Measurements from ENCODE around the gene DSE.

The DSE gene

GRCh38 chr6:116400328-116400727 lies 29.6 kb downstream of the DSE start:
- H3K9me3 ChIP-seq: no peaks in the 10 kb centered on the region
- peaks cover 5% of the 10 kb centered on the region for H3K36me3 ChIP-seq
- H3K4me3 ChIP-seq (ENCODE audit: low read depth in 1 of 2, low read length in 1 of 2): no peak overlapping the region
- H3K4me1 ChIP-seq (ENCODE audit: control insufficient read depth in 1 of 2, insufficient read depth in 1 of 2, low read depth in 1 of 2, low read length in 1 of 2): no peaks in the 10 kb centered on the region
- H3K27me3 ChIP-seq: no peaks in the 10 kb centered on the region
- TF ChIP-seq CTCF (IDR thresholded peaks at IDR 0.05): no peak
- no peak overlapping the region for H3K27ac ChIP-seq

DNA sequence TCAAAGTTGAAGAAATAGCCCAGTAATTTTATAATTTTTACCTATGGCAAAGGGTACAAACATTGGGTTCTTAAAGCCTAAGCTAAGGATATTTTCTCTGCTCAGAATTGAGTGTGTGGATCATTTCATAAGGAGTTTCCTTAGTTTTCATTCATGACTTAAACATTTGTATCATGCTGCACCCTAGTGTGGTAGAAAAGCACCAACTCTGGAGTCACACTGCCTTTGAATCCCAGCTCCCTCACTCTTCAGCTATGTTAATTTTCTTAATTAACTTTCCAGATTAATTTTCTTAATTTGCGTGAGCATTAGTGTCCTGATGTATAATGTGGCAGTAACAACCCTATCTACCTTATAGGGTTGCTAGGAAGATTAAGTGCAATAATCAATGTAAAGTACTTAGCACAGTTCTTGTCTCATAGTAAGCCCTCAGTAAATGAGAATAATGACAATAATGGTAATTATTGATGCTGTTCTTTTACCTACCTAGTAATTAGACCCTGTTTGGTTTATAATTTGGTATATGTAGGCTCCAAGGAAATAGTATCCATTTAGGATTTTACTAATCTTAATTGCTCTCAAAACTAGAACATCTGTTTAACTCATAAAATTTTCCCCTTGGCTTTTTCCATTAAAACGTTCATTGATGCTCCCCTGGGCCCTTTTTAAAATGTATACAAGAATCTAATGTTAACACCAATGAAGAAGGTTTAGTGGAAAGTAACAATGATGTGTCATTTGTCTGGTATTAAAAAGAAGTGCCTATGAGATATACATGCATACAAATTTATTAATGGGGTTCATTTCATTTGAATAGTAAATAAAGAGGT lies 31.6 kb downstream of the DSE start:
- no peak overlapping the region for H3K4me3 ChIP-seq (ENCODE audit: low read depth in 1 of 2, low read length in 1 of 2)
- no peaks in the 10 kb centered on the region for H3K4me1 ChIP-seq (ENCODE audit: control insufficient read depth in 1 of 2, insufficient read depth in 1 of 2, low read depth in 1 of 2, low read length in 1 of 2)
- H3K27ac ChIP-seq: no peak overlapping the region
- TF ChIP-seq CTCF (IDR thresholded peaks at IDR 0.05): no peak
- H3K27me3 ChIP-seq: no peaks in the 10 kb centered on the region
- peaks cover 5% of the 10 kb centered on the region for H3K36me3 ChIP-seq
- no peaks in the 10 kb centered on the region for H3K9me3 ChIP-seq

DNA sequence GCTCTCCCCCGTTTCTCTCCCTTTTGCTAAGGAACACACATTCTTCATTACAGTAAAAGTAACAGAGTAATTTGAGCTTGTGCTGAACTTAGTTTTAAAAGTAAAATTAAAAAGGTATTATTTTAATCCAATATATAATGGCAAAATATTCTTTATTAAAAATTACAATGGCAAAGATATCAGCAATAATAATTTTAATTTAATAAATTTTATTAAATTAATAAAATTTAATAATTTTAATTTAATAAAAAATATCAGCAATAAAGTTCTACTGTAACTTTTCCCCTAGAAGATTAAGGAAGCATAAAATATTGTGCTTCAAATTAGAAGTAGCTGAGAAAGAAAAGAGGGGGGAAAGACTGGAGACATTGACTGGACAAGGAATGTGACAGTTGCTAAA lies 32.5 kb downstream of the DSE start:
- H3K36me3 ChIP-seq: peaks cover 5% of the 10 kb centered on the region
- TF ChIP-seq CTCF (IDR thresholded peaks at IDR 0.05): no peak

GRCh38 chr6:116404696-116405095 lies 33.9 kb downstream of the DSE start:
- no peaks in the 10 kb centered on the region for H3K9me3 ChIP-seq
- no peak overlapping the region for H3K4me3 ChIP-seq (ENCODE audit: low read depth in 1 of 2, low read length in 1 of 2)
- H3K27me3 ChIP-seq: no peaks in the 10 kb centered on the region
- TF ChIP-seq CTCF (IDR thresholded peaks at IDR 0.05): no peak
- H3K4me1 ChIP-seq (ENCODE audit: control insufficient read depth in 1 of 2, insufficient read depth in 1 of 2, low read depth in 1 of 2, low read length in 1 of 2): no peaks in the 10 kb centered on the region
- no peaks in the 10 kb centered on the region for H3K36me3 ChIP-seq
- no peak overlapping the region for H3K27ac ChIP-seq

More for the DNA sequence above, 32.5 kb downstream of the DSE start:
- no peaks in the 10 kb centered on the region for H3K9me3 ChIP-seq
- no peak overlapping the region for H3K4me3 ChIP-seq (ENCODE audit: low read depth in 1 of 2, low read length in 1 of 2)
- no peaks in the 10 kb centered on the region for H3K27me3 ChIP-seq
- no peak overlapping the region for H3K27ac ChIP-seq
- no peaks in the 10 kb centered on the region for H3K4me1 ChIP-seq (ENCODE audit: control insufficient read depth in 1 of 2, insufficient read depth in 1 of 2, low read depth in 1 of 2, low read length in 1 of 2)

DNA sequence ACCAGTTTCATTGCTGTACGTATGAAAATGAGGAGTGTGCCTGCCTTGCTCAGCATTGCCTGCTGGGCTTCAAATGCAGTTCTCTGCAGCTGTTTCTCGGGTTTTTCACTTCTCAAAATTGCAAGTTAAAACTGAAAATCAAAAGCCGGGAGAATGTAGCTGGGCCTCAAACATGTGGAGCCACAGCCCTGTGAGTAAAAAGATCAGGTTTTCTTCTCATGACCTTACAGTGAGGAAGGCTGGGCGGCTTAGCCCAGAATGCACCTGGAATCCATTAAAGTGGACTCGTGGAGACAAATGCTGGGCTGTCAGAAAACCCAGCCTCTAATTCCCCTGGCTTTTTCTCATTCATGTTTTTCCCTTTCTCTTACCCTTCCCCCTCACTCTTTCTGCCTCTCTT lies 34.4 kb downstream of the DSE start:
- Histone ChIP-seq H3K36me3 (no peaks in the 10 kb centered on the region), H3K27ac (no peak overlapping the region), H3K4me1 (ENCODE audit: control insufficient read depth in 1 of 2, insufficient read depth in 1 of 2, low read depth in 1 of 2, low read length in 1 of 2) (peaks cover 0 to 1% of the 10 kb centered on the region in 2 experiments), H3K9me3 (no peaks in the 10 kb centered on the region), H3K27me3 (no peaks in the 10 kb centered on the region), H3K4me3 (ENCODE audit: low read depth in 1 of 2, low read length in 1 of 2) (no peak overlapping the region)
- TF ChIP-seq CTCF (IDR thresholded peaks at IDR 0.05): no peak
